ENCODE measurements around the gene SYTL3. TPM values are rescaled to one million over a fixed set of nuclear protein-coding genes. Genes with fewer than 3 reads are reported as not detected.

Gene SYTL3
- total RNA-seq, 1 experiment from 2014 or later = 7.7 TPM

DNA sequence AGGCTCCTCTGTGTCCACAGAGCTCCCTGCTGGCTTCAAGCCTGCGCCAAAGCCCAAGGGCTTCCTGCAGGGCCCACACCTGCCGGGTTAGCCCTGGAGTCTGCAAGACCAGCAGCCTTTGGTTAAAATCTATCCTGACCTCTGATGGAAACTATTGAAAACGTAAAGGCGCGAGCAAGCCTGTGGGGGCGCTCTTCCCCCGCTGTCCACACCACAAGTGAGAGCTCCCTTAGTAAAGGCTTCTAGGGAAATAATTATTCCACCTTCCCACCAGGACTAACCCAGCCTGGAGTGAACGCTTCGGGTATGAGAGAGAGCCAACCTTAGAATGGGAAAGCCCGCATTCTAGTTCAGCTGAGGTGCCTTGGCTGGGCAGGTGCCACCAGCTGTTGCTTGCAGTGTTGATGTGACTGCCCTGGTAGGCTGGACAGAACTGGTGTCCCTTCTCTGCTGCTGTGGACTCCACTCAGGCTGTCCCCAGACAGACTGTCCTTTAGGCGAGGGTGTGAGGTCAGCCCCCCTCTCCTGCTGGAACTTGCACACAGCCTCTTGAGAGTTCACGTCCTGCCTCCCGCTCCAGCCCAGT, 68.7 kb downstream of the SYTL3 start:
- DNase-seq (ENCODE audit: low read depth) = peak; percentile 7

DNA sequence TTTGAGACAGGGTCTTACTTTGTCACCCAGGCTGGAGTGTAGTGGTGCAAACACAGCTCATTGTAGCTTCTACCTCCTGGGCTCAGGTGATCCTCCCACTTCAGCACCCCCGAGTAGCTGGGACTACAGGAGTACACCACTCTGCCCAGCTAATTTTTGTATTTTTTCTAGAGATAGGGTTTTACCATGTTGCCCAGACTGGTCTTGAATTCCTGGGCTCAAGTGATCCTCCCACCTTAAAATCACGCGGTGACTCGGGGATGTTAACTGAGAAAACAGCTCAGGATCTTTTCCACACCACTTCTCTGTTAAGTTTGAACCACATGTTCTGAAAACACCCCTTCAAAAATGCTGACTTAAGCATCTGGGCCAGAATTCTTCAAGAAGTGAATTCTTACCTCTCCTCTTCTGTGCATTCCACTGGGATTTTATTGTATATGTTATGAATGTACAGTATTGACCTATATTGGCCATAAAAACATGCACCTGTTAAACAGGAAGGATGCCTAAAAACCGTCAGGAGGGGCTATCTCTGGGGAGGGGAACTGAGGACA, 72.4 kb downstream of the SYTL3 start:
- DNase-seq (ENCODE audit: low read depth) = no peak

GRCh38 chr6:158725704-158726103, 75.8 kb downstream of the SYTL3 start:
- no peak for DNase-seq (ENCODE audit: low read depth)

DNA sequence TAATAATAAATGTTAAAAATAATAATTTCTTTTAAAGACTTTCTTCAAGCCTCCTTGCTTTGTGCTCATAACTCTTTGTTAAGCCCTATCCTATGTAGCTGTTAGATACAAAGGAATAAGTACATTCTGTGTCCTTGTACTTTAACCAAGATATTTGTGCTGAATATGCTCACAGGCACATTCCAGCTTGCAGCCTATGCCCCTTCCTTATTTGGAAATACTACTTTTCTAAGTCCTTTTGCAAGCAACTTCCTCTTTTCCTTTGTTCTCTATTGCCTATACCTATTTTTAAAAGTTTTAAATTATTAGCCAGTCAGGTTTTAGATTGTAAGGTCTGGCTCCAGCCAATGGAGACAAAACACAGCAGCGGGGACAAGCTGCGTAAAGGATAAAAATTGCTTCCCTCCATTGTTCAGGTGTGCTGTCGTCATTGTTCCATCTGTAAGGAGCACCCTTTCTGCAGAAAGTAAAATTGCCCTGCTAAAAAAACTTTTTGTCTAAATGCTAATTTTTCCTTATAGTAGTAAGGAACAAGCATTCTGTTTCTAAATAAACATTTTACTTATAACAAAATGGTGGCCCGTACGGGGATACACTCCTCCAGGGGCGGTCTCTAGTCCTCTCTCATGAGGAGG, 80.2 kb downstream of the SYTL3 start:
- DNase-seq (ENCODE audit: low read depth) = no peak

GRCh38 chr6:158730541-158730907, 80.7 kb downstream of the SYTL3 start:
- DNase-seq (ENCODE audit: low read depth) = no peak

- DNase-seq (ENCODE audit: low read depth) = no peak
Observed at GRCh38 chr6:158735009-158735408, 85.2 kb downstream of the SYTL3 start.

DNA sequence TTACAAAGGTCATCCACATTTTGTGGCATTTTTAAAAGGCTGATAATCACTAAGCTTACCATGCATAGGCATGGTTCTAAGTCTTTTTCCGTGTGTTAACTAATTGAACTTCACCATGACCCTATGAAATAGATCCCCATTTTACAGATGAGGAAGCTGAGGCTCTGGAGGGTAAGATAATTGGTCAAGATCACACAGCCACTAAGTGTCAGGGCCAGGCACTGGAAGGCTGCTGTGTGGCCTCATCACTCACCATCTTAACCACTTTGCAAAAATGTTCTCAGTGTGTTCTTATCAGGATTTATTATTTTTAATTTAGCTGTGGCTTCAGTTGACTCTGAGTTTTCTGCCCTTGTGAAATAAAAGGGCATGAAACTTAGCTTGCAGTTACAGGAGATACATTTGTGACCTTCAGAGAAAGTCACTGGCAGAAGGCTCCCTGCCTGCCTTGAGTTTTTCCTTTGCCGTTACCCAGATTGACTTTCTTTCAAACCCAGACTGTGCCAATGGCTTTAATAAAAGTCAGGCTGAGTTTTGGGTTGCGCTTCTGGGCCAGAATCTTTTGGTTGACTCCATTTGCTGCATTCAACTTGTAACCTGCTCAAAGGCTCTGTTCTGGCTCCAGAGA, 87.3 kb downstream of the SYTL3 start:
- no peak for DNase-seq (ENCODE audit: low read depth)

DNA sequence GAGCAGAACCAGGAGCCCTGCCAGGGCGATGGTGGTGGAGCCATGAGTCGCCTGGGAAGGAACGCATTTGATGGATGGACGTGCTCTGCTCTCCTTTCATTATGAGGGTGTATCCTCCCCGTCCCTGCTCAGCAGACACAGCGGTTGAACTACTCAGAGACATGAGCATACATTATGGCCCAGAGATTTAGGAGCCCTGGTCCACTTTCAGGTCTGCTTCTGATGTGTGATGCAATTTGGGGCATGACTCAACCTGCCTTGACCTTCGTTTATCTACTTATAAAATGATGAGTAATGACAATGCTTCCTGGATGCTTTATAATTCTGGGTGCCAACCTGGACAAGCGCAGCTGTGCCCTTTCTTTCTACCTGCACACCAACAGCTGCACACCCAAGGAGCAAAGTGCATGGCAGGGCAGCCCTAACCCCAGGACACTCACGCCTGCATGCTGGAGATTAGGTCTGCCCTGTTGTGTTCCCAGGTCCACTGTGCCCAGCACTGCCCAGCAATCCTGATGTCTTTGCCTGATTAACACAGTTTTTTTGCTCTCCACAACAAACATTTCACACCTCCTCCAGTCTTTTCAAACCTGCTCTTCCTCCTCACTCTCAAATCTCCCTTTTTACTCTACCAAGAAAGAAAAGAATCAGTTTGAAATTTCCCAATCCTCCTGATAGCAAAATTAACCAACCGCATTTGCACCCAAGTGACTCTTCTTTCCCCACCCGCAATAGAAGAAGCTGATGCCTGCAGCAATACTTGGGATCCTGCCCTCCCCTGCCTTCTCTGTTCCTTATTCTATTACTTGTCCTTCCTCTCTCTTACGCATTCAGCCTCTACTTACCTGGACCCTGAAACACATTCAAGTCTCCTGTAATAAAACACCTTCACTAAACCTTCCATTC, 88.1 kb downstream of the SYTL3 start:
- peak; percentile 88 for DNase-seq (ENCODE audit: low read depth)

DNA sequence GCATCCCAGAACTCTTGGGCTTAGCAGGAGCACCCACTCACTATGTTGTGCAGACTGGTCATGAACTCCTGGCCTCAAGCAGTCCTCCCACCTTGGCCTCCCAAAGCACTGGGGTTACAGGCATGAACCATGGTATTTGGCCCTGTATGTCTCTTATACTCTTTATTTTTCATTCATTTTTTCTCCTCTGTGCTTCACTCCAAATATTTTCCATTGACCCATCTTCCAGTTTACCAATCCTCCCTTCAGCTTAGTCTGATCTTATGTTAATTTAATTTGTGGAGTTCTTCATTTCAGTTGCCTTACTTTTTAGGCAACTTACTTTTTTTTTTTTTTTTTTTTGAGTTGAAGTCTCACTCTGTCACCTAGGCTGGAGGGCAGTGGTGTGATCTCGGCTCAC, 89.8 kb downstream of the SYTL3 start:
- no peak for DNase-seq (ENCODE audit: low read depth)

DNA sequence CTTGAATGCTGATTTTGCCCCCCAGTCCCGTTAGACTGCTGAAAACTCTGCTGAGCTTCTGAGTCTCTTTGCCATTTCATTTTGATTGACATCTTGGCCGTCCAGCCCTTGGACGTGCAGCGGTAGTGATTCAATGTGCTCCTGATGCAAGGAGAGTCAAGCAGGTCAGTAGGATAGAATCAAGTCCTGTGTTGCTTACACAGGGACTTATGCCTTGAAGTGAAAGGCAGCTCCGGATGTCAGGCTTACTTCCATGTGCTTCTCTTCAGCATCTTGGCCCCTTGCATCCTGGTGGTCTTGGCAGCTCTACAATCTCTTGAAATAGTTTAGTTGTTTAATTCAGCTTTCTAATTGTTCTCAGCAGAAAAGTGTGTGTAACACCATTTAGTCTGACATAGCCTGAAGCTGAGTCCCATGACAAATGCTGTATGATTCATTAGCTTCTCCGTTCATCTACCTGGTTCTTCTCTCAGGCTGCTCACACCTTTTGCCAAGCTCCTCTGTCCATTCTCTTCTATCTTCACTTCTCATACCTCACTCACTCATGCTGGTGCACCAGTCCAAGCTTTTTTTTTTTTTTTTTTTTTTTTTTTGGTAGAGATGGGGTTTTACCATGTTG, 93.3 kb downstream of the SYTL3 start:
- no peak for DNase-seq (ENCODE audit: low read depth)

- no peak for DNase-seq (ENCODE audit: low read depth)
Observed at GRCh38 chr6:158744986-158745430, 95.2 kb downstream of the SYTL3 start.

- DNase-seq (ENCODE audit: low read depth) = no peak
Observed at GRCh38 chr6:158751224-158751623, 101.4 kb downstream of the SYTL3 start.

DNA sequence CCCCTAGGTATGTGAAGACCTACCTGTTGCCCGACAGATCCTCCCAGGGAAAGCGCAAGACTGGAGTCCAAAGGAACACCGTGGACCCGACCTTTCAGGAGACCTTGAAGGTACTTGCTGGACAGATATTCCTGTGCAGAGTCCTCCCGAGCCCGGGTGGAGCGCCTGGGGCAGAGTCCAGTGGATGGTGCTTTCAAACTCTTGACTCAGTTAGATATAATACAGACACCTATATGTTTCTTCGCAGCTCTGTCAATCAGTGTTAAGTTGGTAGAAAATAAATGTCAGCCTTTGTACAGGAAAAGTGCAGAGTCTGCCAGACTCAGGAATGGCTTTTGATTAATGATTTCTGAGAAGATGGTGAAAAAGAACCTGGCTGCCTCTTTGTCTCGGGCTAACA, 102.1 kb downstream of the SYTL3 start:
- no peak for DNase-seq (ENCODE audit: low read depth)

- no peak for DNase-seq (ENCODE audit: low read depth)
Observed at GRCh38 chr6:158752613-158753012, 102.8 kb downstream of the SYTL3 start.

- DNase-seq (ENCODE audit: low read depth) = no peak
Observed at GRCh38 chr6:158753811-158754210, 104.0 kb downstream of the SYTL3 start.

- no peak for DNase-seq (ENCODE audit: low read depth)
Observed at GRCh38 chr6:158754738-158755137, 104.9 kb downstream of the SYTL3 start.

- no peak for DNase-seq (ENCODE audit: low read depth)
Observed at GRCh38 chr6:158755636-158756035, 105.8 kb downstream of the SYTL3 start.

- no peak for DNase-seq (ENCODE audit: low read depth)
Observed at GRCh38 chr6:158756126-158756525, 106.3 kb downstream of the SYTL3 start.

- no peak for DNase-seq (ENCODE audit: low read depth)
Observed at GRCh38 chr6:158756977-158757752, 107.3 kb downstream of the SYTL3 start.

DNA sequence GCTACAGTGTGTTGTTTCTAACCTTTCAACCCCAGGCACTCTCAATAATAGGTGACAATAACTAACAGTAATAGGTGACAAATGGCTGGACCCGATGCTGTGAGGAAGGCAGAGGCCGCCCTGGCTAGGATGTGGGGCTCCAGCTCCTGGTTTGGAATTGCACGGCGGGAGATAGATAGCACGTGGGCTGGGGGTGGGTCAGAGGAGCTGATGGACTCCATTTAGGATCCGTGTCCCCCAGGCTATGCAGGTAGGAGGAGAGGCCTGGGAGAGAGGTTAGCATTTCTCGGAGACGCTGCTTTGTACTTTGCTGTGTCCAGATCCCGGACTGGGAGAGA, 107.9 kb downstream of the SYTL3 start:
- DNase-seq (ENCODE audit: low read depth) = no peak

GRCh38 chr6:158758451-158758860, 108.6 kb downstream of the SYTL3 start:
- no peak for DNase-seq (ENCODE audit: low read depth)

All from M059J (cell line).